ENCODE measurements around the gene ABHD11.
A peak's percentile ranks its signal among the peaks of the same experiment; 100 is the strongest.

ABHD11 gene

GRCh38 chr7:73762659-73762999 lies 24.0 kb upstream of the ABHD11 start:
- WGBS (ENCODE audit: extremely low coverage, insufficient coverage, insufficient read length): no CpG with 5 or more reads among the region's 1 CpG
- Histone ChIP-seq H3K36me3 (ENCODE audit: control insufficient read depth in 1 of 2, insufficient read depth in 2 of 2, low read length in 2 of 2) (no peaks in the 10 kb centered on the region), H2BK120ac (ENCODE audit: insufficient read depth, low read length, poor library complexity) (no peak overlapping the region), H3K4me2 (ENCODE audit: low read length) (no peak overlapping the region), H3K23ac (ENCODE audit: low read length) (no peak overlapping the region), H2AK5ac (ENCODE audit: low read length) (no peak overlapping the region), H3K79me2 (ENCODE audit: control insufficient read depth, insufficient read depth, low read length, poor library complexity) (no peaks in the 10 kb centered on the region), H3K79me1 (ENCODE audit: low read length) (no peaks in the 10 kb centered on the region), H3K27ac (ENCODE audit: low read depth, low read length) (no peak overlapping the region), H3K27me3 (ENCODE audit: insufficient read depth, low read length) (no peaks in the 10 kb centered on the region), H3K9ac (ENCODE audit: low read length) (no peak overlapping the region), H3K14ac (ENCODE audit: low read length) (no peak overlapping the region), H2BK12ac (ENCODE audit: low read length) (no peak overlapping the region), H3K4me3 (ENCODE audit: low read depth, low read length) (no peak overlapping the region), H2AFZ (ENCODE audit: insufficient read depth, low read length, poor library complexity) (no peak overlapping the region), H4K12ac (ENCODE audit: low read depth, low read length) (no peak overlapping the region), H2BK5ac (ENCODE audit: low read depth, low read length, poor library complexity) (no peak overlapping the region), H4K91ac (ENCODE audit: low read depth, low read length) (no peak overlapping the region), H4K8ac (ENCODE audit: low read depth, low read length) (no peak overlapping the region), H3K9me3 (ENCODE audit: insufficient read depth, low read depth, low read length) (peaks cover 4% of the 10 kb centered on the region), H3K18ac (ENCODE audit: low read length) (no peak overlapping the region), H3K4ac (ENCODE audit: low read depth, low read length) (no peak overlapping the region), H3K4me1 (ENCODE audit: control insufficient read depth in 1 of 2, insufficient read depth in 2 of 2, low read length in 2 of 2) (peaks cover 0 to 3% of the 10 kb centered on the region in 2 experiments)
- DNase-seq: no peak

- no peaks in the 10 kb centered on the region for H3K27me3 ChIP-seq (ENCODE audit: insufficient read depth, low read length)
- H4K12ac ChIP-seq (ENCODE audit: low read depth, low read length): no peak overlapping the region
- no peak overlapping the region for H3K4me3 ChIP-seq (ENCODE audit: low read depth, low read length)
- H2AK5ac ChIP-seq (ENCODE audit: low read length): no peak overlapping the region
- H3K9me3 ChIP-seq (ENCODE audit: insufficient read depth, low read depth, low read length): peaks cover 4% of the 10 kb centered on the region
- no peaks in the 10 kb centered on the region for H3K79me1 ChIP-seq (ENCODE audit: low read length)
- no peaks in the 10 kb centered on the region for H3K79me2 ChIP-seq (ENCODE audit: control insufficient read depth, insufficient read depth, low read length, poor library complexity)
- H4K8ac ChIP-seq (ENCODE audit: low read depth, low read length): no peak overlapping the region
- H4K91ac ChIP-seq (ENCODE audit: low read depth, low read length): no peak overlapping the region
- H3K9ac ChIP-seq (ENCODE audit: low read length): no peak overlapping the region
- H3K27ac ChIP-seq (ENCODE audit: low read depth, low read length): no peak overlapping the region
- H3K4ac ChIP-seq (ENCODE audit: low read depth, low read length): no peak overlapping the region
- H2BK120ac ChIP-seq (ENCODE audit: insufficient read depth, low read length, poor library complexity): no peak overlapping the region
- peaks cover 0 to 3% of the 10 kb centered on the region in 2 experiments for H3K4me1 ChIP-seq (ENCODE audit: control insufficient read depth in 1 of 2, insufficient read depth in 2 of 2, low read length in 2 of 2)
- H3K4me2 ChIP-seq (ENCODE audit: low read length): no peak overlapping the region
- H3K23ac ChIP-seq (ENCODE audit: low read length): no peak overlapping the region
- no peak overlapping the region for H2BK12ac ChIP-seq (ENCODE audit: low read length)
- H3K36me3 ChIP-seq (ENCODE audit: control insufficient read depth in 1 of 2, insufficient read depth in 2 of 2, low read length in 2 of 2): no peaks in the 10 kb centered on the region
- DNase-seq: no peak
- no CpG with 5 or more reads among the region's 8 CpGs for WGBS (ENCODE audit: extremely low coverage, insufficient coverage, insufficient read length)
- H2BK5ac ChIP-seq (ENCODE audit: low read depth, low read length, poor library complexity): no peak overlapping the region
- no peak overlapping the region for H2AFZ ChIP-seq (ENCODE audit: insufficient read depth, low read length, poor library complexity)
- H3K18ac ChIP-seq (ENCODE audit: low read length): no peak overlapping the region
- no peak overlapping the region for H3K14ac ChIP-seq (ENCODE audit: low read length)
Observed at GRCh38 chr7:73761854-73762658, 23.5 kb upstream of the ABHD11 start.

- H3K36me3 ChIP-seq (ENCODE audit: control insufficient read depth in 1 of 2, insufficient read depth in 2 of 2, low read length in 2 of 2): no peaks in the 10 kb centered on the region
- no peaks in the 10 kb centered on the region for H3K79me1 ChIP-seq (ENCODE audit: low read length)
- no peak overlapping the region for H3K9ac ChIP-seq (ENCODE audit: low read length)
- WGBS (ENCODE audit: extremely low coverage, insufficient coverage, insufficient read length): no CpG with 5 or more reads among the region's 7 CpGs
- no peak overlapping the region for H3K23ac ChIP-seq (ENCODE audit: low read length)
- no peak overlapping the region for H2AK5ac ChIP-seq (ENCODE audit: low read length)
- H3K27me3 ChIP-seq (ENCODE audit: insufficient read depth, low read length): no peaks in the 10 kb centered on the region
- H4K12ac ChIP-seq (ENCODE audit: low read depth, low read length): no peak overlapping the region
- no peak overlapping the region for H2BK5ac ChIP-seq (ENCODE audit: low read depth, low read length, poor library complexity)
- H3K4me3 ChIP-seq (ENCODE audit: low read depth, low read length): no peak overlapping the region
- H3K4me1 ChIP-seq (ENCODE audit: control insufficient read depth in 1 of 2, insufficient read depth in 2 of 2, low read length in 2 of 2): no peaks in the 10 kb centered on the region
- no peak overlapping the region for H3K4me2 ChIP-seq (ENCODE audit: low read length)
- no peak overlapping the region for H2BK120ac ChIP-seq (ENCODE audit: insufficient read depth, low read length, poor library complexity)
- no peak overlapping the region for H3K18ac ChIP-seq (ENCODE audit: low read length)
- H3K27ac ChIP-seq (ENCODE audit: low read depth, low read length): no peak overlapping the region
- no peak overlapping the region for H3K14ac ChIP-seq (ENCODE audit: low read length)
- H4K8ac ChIP-seq (ENCODE audit: low read depth, low read length): no peak overlapping the region
- no peaks in the 10 kb centered on the region for H3K79me2 ChIP-seq (ENCODE audit: control insufficient read depth, insufficient read depth, low read length, poor library complexity)
- no peak overlapping the region for H4K91ac ChIP-seq (ENCODE audit: low read depth, low read length)
- H2AFZ ChIP-seq (ENCODE audit: insufficient read depth, low read length, poor library complexity): no peak overlapping the region
- no peak overlapping the region for H2BK12ac ChIP-seq (ENCODE audit: low read length)
- no peaks in the 10 kb centered on the region for H3K9me3 ChIP-seq (ENCODE audit: insufficient read depth, low read depth, low read length)
- H3K4ac ChIP-seq (ENCODE audit: low read depth, low read length): no peak overlapping the region
- no peak for DNase-seq
Observed at GRCh38 chr7:73758581-73759138, 20.1 kb upstream of the ABHD11 start.

- Histone ChIP-seq H4K91ac (ENCODE audit: low read depth, low read length) (no peak overlapping the region), H3K27me3 (ENCODE audit: insufficient read depth, low read length) (no peaks in the 10 kb centered on the region), H4K12ac (ENCODE audit: low read depth, low read length) (no peak overlapping the region), H3K9ac (ENCODE audit: low read length) (no peak overlapping the region), H3K9me3 (ENCODE audit: insufficient read depth, low read depth, low read length) (peaks cover 3% of the 10 kb centered on the region), H2BK12ac (ENCODE audit: low read length) (no peak overlapping the region), H3K14ac (ENCODE audit: low read length) (no peak overlapping the region), H2BK5ac (ENCODE audit: low read depth, low read length, poor library complexity) (no peak overlapping the region), H3K4ac (ENCODE audit: low read depth, low read length) (no peak overlapping the region), H2AK5ac (ENCODE audit: low read length) (no peak overlapping the region), H3K23ac (ENCODE audit: low read length) (no peak overlapping the region), H3K4me2 (ENCODE audit: low read length) (no peak overlapping the region), H3K79me2 (ENCODE audit: control insufficient read depth, insufficient read depth, low read length, poor library complexity) (no peaks in the 10 kb centered on the region), H2AFZ (ENCODE audit: insufficient read depth, low read length, poor library complexity) (no peak overlapping the region), H3K4me1 (ENCODE audit: control insufficient read depth in 1 of 2, insufficient read depth in 2 of 2, low read length in 2 of 2) (peaks cover 3 to 4% of the 10 kb centered on the region in 2 experiments), H4K8ac (ENCODE audit: low read depth, low read length) (no peak overlapping the region), H3K27ac (ENCODE audit: low read depth, low read length) (no peak overlapping the region), H3K79me1 (ENCODE audit: low read length) (peaks cover 5% of the 10 kb centered on the region), H3K36me3 (ENCODE audit: control insufficient read depth in 1 of 2, insufficient read depth in 2 of 2, low read length in 2 of 2) (no peaks in the 10 kb centered on the region), H3K4me3 (ENCODE audit: low read depth, low read length) (no peak overlapping the region), H2BK120ac (ENCODE audit: insufficient read depth, low read length, poor library complexity) (no peak overlapping the region), H3K18ac (ENCODE audit: low read length) (no peak overlapping the region)
- no CpG with 5 or more reads among the region's 16 CpGs for WGBS (ENCODE audit: extremely low coverage, insufficient coverage, insufficient read length)
- DNase-seq: peak in 1 of 2 donors; percentile 23
Observed at GRCh38 chr7:73749931-73750776, 11.6 kb upstream of the ABHD11 start.
